ENCODE measurements around the gene LRSAM1.
"Not testable (repeated sequence)": the region's sequence is repeated elsewhere in the genome, so short reads cannot be mapped to it uniquely, and the experiment has no call there.

Gene LRSAM1

GRCh38 chr9:127455324-127455992 is 4.1 kb downstream of the LRSAM1 start:
- DNase-seq = peak in 3 of 56 donors; percentile 7 to 45 (median 21)

- no peak for DNase-seq
Measured at GRCh38 chr9:127457191-127457878, 6.0 kb downstream of the LRSAM1 start.

- DNase-seq = peak in 2 of 56 donors; percentile 5 to 19
Measured at GRCh38 chr9:127458921-127459320, 7.6 kb downstream of the LRSAM1 start.

- no peak for DNase-seq
Measured at GRCh38 chr9:127463382-127463781, 12.1 kb downstream of the LRSAM1 start.

- DNase-seq = no peak
Measured at GRCh38 chr9:127463911-127464310, 12.6 kb downstream of the LRSAM1 start.

GRCh38 chr9:127466407-127466917 is 15.2 kb downstream of the LRSAM1 start:
- DNase-seq = not testable (repeated sequence)

GRCh38 chr9:127467621-127468020 is 16.3 kb downstream of the LRSAM1 start:
- no peak for DNase-seq

- DNase-seq = no peak
Measured at GRCh38 chr9:127470662-127471061, 19.4 kb downstream of the LRSAM1 start.

GRCh38 chr9:127473501-127473900 is 22.2 kb downstream of the LRSAM1 start:
- DNase-seq = no peak

- no peak for DNase-seq
Measured at GRCh38 chr9:127473932-127474331, 22.6 kb downstream of the LRSAM1 start.

GRCh38 chr9:127474592-127474991 is 23.3 kb downstream of the LRSAM1 start:
- DNase-seq = no peak

GRCh38 chr9:127479507-127480081 is 28.3 kb downstream of the LRSAM1 start:
- DNase-seq = no peak

- no peak for DNase-seq
Measured at GRCh38 chr9:127482662-127483061, 31.4 kb downstream of the LRSAM1 start.

- no peak for DNase-seq
Measured at GRCh38 chr9:127485995-127486394, 34.7 kb downstream of the LRSAM1 start.

GRCh38 chr9:127488946-127489345 is 37.6 kb downstream of the LRSAM1 start:
- no peak for DNase-seq

- DNase-seq = no peak
Measured at GRCh38 chr9:127489471-127490115, 38.3 kb downstream of the LRSAM1 start.

- no peak for DNase-seq
Measured at GRCh38 chr9:127490535-127491230, 39.4 kb downstream of the LRSAM1 start.

- no peak for DNase-seq
Measured at GRCh38 chr9:127491516-127491915, 40.2 kb downstream of the LRSAM1 start.

GRCh38 chr9:127492616-127493015 is 41.3 kb downstream of the LRSAM1 start:
- peak in 3 of 56 donors; percentile 7 to 13 (median 8) for DNase-seq

- no peak for DNase-seq
Measured at GRCh38 chr9:127493592-127494303, 42.4 kb downstream of the LRSAM1 start.

- no peak for DNase-seq
Measured at GRCh38 chr9:127494304-127494702, 43.0 kb downstream of the LRSAM1 start.
